Stimulated activated CD4-positive, alpha-beta T cell treated with anti-CD3 and anti-CD28 coated beads, Interleukin-4, amount 100 ng/mL, for 4 hours (primary cell): ENCODE data around the gene CIDEC.
"Not testable (repeated sequence)": the region's sequence is repeated elsewhere in the genome, so short reads cannot be mapped to it uniquely, and the experiment has no call there.

ENCODE experiments used
- DNase-seq, 2 experiments: peaks; one replicate each; pipeline ENCODE4 v3.0.0-alpha.2; 2020

CIDEC gene

DNA sequence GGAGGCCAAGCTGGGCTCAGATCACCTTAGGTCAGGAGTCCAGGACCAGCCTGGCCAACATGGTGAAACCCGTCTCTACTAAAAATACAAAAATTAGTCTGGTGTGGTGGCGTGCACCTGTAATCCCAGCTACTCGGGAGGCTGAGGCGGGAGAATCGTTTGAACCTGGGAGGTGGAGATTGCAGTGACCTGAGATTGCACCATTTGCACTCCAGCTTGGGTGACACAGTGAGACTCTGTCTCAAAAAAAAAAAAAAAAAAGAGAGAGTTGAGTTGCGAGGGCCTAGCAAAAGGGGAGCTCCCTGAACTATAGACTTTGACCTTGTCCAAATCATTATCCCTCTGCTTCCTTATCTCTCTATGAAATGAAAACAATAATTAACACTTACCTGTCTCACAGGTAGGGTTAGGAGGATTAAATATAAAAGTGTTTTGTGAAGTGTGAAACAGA lies 20.9 kb upstream of the CIDEC start:
- DNase-seq = not testable (repeated sequence)

DNA sequence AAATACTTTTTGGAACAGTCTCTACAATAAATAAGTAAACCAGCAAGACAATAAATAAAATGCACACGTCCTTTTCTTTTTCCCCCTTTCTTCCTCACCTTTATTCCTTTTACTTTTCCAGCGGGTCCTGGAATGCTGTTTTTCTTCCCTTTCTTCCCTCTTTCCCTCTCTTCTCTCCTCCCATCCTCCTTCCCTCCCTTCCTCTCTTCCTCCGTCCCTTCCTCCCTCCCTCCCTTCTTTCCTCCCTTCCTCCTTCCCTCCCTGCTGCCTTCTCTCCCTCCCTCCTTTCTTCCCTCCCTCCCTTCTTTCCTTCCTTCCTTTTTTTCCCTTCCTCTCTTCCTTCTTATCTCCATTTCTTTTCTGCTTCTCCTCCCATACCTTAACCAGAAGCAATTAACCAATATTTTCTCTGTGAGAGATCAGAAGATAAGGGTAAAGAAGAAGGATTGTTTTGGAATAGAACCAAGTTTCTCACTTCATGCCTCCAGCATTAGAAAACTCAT lies 19.3 kb upstream of the CIDEC start:
- no peak for DNase-seq

DNA sequence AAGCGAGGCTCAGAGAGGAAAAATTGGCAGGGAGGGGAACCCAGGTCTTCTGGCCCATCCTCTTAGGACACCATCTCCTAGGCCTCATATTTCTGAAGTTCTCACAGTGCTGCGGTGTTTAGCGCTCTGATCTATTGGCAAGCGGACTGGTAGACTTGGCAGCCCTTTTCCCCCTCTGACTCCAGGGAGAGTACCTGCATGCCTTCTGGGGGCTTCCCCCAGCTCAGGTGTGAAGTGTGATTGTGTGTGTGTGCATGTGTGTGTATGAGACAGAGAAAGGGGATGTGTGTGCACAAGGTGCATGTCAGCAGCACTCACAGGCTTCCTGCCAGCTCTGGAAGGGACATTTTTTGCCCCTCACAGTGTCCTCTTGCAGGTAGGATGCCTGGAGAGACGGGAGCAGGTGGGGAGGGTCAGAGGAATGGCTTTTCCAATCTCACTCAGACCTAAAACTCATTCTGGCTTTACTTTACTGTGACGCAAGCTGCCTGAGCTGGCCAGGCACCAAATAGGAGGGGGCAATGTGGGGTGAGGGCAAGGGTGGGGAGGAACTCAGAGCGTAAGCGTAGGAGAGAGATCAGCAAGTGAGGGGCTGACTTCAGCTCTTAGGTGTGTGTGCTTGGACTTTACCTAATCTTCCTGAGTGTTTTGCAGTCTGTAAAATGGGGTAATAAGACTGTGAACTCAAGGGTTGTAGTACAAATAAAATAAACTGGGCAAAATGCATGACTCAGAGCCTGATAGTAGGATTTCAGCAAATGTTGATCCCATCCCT lies 18.6 kb upstream of the CIDEC start:
- DNase-seq = no peak

DNA sequence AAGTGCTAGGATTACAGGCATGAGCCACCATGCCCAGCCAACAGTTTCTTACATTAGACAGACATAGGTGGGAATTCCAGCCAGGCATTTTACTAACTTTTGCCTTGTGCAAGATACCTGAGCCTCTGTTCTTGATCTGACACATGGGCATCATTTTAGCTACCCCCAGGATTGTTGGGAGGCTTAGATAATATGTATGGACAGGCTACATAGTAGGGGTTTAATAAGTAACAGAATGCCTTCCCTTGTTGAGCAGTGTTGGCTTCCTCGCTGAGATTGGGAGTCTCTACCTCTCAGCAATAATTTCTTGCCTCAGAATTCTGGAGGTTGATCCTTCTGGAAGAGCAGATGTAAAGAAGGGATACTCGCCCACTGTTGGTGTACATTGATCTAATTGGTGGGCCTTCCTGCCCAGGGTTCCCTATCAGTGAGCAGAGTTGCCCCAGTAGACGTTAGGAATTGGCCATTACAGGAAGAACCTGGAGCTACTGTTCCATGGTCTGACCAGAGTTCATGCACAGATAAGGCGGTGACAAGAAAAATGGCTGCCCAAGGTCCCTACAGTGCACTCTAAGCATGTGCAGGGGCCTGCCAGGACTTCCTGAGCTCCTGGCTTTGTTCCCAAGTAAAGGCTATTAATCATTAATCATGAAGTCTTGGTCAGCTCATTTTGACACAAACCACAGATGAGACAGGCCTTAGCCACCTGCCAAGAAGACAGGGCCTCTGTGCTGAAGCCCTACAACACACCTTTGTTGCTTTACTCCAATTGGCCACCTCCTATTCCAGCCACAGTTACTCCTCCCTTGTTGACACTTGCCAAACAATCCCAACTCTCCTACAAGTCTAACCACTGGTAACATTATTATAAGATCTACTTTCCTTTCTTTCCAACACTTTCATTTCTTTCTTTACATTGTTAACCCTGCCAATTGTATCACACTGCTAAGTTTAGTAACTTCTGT lies 17.6 kb upstream of the CIDEC start:
- no peak for DNase-seq

DNA sequence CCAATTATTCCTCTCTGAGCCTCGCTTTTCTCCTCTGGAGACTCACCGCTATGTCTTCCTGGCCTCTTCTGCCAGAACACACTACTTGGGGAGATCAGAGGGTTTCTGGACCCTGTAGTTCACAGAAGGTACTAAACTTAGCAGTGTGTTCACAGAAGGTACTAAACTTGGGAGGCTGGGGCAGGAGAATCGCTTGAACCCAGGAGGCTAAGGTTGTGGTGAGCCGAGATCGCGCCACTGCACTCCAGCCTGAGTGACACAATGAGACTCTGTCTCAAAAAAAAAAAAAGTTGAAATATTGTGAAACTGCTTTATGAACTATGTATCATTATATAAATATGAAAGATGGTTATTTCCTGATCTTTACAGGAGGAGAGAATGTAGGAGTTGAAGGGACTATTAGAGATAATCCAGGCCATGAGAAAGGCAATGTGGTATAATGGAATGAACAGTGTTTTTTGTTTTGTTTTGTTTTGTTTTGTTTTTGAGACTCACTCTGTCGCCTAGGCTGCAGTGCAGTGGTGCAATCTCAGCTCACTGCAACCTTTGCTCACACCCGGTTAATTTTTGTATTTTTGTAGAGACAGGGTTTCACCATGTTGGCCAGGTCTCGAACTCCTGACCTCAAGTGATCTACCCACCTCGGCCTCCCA lies 16.8 kb upstream of the CIDEC start:
- DNase-seq = not testable (repeated sequence)

DNA sequence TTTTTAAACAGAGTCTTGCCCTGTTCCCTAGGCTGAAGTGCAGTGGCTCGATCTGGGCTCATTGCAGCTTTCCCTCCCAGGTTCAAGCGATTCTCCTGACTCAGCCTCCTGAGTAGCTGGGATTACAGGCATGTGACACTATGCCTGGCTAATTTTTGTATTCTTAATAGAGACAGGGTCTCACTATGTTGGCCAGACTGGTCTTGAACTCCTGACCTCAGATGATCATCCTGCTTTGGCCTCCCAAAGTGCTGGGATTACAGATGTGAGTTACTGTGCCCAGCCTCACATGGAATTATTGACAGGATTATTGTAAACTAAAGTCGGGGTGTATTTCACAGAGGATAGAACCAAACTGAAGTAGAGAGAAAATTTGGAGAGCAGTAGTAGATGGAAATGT lies 15.7 kb upstream of the CIDEC start:
- DNase-seq = not testable (repeated sequence)

DNA sequence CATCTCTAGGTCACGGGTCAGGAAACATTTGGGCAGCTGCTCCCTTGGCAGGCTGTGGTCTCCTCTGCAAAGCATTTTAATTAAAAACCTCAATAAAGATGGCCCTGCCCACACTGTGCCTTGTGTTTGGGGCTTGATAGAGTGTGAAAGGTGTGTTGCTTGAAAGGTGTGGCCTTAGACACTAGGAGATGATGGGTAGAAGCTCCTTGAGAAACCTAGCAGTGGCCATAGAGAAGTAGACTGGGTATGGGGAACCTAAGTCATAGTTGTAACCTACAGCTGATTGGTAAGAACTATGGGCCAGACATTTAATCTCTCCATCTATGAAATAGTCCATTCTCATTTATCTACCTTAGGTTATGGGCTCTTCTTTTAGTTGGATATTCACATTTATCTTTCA lies 13.7 kb upstream of the CIDEC start:
- no peak for DNase-seq

DNA sequence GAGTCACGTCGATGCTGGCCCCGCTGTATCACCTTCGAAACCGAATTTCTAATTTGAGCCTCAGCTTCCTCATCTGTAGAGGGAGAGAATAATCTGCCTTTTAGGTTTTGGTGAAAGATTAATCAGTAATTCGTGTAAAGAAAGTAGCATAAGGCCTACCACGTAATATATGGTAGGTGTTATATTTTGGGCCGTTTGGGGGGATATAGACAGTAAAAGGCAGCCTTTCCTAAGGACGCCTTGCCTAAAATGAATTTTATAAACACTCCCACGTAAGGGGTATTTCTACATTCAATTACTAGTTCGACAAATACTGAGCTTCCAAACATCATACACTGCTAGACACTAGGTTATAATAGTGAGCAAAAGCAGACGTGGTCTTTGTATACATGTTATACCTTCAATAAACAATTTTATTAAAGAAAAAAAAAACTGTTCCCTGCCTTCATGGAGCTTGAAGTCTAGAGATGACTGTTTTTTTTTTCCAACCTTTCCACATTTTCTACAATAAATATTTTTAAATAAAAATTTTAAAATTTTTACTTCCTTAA lies 11.1 kb upstream of the CIDEC start:
- no peak for DNase-seq

DNA sequence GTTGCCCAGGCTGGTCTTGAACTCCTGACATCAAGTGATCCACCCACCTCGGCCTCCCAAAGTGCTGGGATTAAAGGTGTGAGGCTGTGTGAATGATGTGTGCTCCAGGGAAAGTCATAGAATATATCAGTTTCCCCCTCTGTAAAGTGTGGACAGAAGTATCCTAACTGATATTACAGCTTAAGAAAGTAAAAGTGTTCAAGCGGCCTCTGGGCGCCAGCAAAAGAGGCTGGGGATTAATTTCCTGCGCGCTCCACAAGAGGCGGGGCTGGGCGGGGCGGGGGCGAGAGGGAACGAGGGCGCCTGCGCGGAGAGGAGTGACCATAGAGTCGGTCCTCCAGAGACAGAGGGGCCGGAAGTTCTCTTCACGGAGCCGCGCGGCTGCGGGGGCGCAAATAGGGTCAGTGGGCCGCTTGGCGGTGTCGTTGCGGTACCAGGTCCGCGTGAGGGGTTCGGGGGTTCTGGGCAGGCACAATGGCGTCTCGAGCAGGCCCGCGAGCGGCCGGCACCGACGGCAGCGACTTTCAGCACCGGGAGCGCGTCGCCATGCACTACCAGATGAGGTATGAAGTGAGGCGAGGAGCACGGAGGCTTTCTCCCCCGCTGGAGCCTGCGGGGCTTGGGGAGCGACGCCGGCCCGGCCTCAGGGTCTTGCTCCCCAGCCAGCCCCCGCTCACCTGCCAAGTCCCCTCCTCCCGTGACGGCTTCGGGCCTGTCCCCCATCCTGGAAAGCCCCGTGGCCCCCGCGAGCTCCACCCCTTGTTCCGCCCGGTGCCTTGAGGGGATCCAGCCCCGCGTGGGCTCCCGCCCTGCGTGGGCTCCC lies 10.4 kb upstream of the CIDEC start, which contains the start of gene JAGN1:
TSS of gene JAGN1 (plus strand) at position 362 of the 823 bp plus-strand sequence. CDS start at position 475, 113 bp downstream.
- peak; percentile 93 to 94 for DNase-seq

DNA sequence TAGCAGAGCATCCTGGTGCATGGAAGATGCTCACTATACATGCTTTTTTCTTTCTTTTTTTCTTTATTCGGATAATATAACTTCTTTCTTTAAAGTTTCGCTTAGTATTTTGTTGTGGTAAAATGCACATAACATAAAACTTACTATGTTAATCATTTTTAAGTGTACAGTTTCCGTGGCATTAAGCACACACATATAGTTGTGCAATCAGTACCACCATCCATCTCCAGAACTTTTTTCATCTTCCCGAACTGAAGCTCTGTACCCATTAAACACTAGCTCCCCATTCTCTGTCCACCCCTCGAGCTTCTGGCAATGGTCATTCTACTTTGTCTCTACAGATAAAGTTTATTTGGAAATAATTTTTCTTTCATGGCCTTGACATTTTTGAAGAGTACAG lies 9.4 kb upstream of the CIDEC start:
- DNase-seq = no peak

DNA sequence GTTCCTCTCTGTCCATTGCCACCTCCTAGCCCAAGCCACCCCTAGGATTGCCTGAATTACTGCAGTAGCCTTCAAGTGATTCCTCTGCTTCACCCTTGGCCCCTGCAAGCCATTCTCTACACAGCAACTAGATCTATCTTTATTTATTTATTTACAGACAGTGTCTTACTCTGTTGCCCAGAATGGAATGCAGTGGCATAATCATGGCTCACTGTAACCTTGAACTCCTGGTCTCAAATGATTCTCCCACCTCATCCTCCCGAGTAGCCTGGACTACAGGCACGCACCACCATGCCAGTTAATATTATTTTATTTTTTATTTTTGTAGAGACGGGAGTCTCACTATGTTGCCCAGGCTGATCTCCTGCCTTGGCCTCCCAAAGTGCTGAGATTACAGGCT lies 8.5 kb upstream of the CIDEC start:
- DNase-seq = no peak

DNA sequence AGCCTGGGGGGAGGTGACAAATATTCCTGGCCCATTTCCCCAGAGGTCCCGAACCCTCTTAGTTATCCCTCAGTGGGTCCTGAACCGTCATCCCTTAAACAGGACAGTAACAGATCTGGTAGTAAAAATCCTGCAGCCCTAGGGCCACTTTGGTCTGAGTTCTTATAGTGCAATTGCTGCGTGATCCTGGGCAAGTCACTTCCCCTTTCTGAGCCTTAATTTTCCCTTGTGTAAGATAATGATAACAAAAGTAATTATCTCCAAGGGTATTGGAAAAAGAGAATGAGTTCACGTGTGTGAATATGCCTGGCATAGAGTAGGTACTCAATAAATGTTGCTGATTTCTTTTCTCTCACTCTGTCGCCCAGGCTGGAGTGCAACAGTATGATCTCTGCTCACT lies 7.4 kb upstream of the CIDEC start:
- no peak for DNase-seq

DNA sequence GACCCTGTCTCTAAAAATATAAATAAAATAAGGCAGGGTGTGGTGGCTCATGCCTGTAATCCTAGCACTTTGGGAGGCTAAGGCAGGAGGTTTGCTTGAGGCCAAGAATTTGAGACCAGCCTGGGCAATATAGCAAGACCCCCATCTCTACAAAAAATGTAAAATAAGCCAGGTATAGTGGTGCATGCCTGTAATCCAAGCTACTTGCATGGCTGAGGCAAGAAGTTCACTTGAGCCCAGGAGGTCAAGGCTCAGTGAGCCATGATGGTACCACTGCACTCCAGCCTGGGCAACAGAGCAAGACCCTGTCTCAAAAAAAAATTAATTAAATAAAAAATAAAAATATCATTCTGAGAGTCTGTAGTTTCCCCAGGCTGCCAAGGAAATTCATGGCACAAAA lies 6.3 kb upstream of the CIDEC start:
- no peak for DNase-seq

DNA sequence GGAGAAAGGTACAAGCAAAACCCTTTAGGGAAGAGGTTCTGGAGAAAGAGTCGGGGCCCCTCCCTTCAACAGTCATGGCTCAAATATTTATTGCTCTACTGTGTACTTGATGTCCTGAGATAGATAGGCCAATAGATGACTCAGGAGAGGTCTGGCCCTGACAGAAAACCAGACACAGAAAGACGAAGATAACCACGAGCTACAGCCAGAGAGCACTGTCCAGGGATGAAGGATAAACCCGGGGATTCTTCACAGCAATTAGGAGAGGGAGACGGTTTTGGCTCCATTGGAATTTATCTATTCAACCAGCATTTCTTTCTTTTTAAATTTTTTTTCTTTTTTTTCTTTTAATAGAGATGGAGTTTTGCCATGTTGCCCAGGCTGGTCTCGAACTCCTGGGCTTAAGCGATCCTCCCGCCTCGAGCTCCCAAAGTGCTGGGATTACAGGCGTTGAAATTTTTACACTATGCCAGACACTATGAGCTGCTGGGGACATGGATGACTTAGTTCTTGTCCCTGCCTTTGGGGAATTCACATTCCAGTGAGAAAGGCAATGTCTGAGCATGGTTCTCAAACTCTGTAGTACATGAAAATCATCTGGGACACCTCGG lies 4.6 kb upstream of the CIDEC start:
- DNase-seq = no peak

DNA sequence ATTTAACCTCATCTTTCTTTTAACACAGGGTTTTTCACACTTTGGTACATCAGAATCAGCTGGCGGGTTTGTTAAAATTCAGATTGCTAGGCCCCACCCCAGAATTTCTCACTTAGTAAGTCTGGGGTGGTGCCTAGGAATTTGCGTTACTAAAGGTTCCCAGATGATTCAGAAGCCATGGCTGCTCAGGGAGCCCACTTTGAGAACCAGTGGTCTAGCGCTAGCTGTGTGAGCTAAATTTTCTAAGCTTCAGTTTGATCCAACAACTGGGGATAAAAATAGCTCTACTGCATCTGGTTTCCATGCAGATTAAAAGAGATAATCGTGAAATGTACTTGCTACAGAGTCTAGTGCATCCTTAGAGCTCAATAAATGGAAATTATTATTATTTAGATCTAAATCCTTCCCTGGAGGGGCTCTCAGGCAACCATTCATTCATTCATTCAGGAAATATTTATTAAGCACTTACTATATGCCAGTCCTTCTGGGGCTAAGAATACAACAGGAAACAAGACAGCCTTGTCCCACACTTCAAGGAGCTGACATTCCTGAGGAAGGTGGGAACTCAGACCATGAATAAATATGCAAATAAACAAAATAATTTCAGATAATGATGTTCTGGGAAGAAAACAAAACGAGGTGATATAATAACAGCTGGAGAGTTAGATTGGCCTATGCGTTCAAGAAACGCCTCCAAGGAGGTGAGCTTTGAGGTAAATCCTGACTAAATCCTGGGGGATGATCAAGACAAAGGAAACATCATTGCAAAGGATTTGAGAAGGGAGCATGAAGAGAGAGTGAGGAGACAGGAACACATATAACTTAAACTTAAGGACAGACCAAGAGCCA lies 3.9 kb upstream of the CIDEC start:
- DNase-seq = no peak

DNA sequence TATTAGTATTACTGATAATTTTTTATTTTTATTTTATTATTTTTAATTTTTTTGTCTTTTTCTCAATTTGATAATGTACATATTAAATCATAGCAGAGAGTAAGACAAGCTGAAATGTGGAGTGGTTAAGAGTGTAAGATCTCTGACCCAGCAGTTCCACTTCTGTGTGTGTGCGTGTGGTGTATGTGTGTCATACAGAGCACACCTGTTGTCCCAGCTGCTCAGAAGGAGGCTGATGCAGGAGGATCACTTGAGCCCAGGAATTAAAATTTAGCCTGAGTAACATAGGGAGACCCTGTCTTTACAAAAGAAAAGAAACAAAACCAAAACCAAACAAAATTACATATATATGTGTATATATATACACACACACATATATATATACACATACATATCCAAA lies 1.4 kb upstream of the CIDEC start:
- DNase-seq = no peak

DNA sequence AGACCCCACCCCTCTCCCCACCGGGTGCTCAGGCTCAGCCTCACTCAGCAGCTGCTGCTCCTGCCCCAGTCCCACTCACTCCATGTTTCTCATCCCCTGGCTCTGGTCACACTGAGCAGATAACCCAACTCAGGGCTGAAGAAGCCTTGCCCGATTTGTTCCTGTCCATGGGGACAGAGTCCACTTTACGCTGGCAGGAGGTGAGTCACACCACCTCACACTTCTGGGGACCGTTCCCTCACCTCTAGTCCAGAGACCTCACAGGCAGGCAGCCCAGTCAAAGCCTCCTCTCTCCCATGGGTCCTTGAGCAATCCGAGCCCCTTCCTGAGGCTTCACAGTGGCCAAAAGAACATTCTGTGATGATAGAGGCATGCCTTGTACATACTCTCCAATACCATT lies 1.4 kb downstream of the CIDEC start:
- DNase-seq = no peak

DNA sequence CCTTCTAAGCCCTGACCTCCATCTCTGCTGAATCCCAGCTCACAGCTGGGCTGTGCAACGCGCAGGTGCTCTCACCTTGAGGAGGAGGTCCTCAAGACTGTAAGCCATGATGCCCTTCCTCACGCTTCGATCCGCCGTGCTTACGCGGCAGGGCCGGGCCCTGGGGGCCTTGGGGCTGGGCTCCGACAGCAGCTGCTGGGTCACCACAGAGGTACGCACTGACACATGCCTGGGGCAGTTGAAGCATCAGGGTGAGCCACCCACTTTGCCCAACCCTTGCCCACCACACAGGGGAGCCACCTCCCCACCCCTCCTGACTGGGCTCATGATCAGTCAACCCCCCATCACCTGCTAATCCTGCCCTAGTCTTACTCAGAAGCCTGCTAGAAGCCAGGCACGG lies 3.1 kb downstream of the CIDEC start:
- DNase-seq = no peak

DNA sequence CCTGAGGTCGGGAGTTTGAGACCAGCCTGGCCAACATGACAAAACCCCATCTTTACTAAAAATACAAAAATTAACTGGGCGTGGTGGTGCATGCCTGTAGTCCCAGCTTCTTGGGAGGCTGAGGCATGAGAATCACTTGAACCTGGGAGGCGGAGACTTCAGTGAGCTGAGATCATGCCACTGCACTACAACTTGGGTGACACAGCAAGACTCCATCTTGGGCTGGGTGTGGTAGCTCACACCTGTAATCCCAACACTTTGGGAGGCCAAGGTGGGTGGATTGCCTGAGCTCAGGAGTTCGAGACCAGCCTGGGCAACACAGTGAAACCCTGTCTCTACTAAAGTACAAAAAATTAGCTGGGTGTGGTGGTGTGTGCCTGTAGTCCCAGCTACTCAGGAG lies 3.8 kb downstream of the CIDEC start:
- not testable (repeated sequence) for DNase-seq

DNA sequence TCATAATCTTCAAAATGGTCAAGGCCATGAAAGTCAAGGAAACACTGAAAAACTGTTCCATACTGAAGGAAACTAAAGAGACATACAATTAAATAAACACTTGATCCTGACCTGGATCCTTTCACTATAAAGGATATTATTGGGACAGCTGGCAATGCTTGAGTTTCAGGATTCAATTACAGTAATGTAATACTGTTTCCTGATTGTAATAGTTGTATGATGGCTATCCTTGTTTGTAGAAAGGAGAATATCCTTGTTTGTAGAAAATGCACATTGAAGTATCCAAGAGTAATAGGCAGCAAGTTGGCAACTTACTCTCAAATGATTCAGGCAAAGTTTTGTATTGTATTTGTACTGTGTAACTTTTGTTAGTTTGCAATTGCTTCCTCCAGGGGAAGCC lies 4.6 kb downstream of the CIDEC start:
- no peak for DNase-seq
